ENCODE data around the gene METTL1.
"Not testable (repeated sequence)": the region's sequence is repeated elsewhere in the genome, so short reads cannot be mapped to it uniquely, and the experiment has no call there.

Gene METTL1

DNA sequence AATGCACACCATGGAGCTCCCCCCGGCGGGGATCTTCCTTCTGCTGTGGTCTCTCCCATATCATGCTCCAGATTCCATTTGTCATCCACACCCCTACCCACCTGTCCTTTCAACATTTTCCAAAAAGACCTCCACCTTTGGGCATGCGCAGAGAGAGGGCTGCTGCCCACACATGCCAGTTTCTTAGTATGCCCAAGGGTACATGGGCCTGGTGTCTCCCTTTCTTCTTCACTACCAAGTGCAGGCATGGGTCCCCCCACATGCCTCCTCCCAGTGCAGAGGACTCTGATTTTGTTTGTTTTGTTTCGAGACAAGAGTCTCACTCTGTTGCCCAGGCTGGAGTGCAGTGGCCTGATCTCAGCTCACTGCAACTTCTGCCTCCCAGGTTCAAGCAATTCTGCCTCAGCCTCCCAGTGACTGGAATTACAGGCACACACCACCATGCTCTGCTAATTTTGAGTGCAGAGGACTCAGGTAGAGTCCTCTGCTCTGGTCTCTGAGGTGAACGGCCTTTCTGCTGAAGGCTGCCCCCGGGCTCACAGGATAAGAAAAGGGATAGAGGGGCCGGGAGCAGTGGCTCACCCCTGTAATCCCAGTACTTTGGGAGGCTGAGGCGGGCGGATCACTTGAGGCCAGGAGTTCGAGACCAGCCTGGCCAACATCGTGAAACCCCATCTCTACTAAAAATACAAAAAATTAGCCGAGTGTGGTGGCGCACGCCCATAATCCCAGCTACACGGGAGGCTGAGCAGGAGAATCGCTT, 49.9 kb downstream of the METTL1 start:
- not testable (repeated sequence) for DNase-seq

DNA sequence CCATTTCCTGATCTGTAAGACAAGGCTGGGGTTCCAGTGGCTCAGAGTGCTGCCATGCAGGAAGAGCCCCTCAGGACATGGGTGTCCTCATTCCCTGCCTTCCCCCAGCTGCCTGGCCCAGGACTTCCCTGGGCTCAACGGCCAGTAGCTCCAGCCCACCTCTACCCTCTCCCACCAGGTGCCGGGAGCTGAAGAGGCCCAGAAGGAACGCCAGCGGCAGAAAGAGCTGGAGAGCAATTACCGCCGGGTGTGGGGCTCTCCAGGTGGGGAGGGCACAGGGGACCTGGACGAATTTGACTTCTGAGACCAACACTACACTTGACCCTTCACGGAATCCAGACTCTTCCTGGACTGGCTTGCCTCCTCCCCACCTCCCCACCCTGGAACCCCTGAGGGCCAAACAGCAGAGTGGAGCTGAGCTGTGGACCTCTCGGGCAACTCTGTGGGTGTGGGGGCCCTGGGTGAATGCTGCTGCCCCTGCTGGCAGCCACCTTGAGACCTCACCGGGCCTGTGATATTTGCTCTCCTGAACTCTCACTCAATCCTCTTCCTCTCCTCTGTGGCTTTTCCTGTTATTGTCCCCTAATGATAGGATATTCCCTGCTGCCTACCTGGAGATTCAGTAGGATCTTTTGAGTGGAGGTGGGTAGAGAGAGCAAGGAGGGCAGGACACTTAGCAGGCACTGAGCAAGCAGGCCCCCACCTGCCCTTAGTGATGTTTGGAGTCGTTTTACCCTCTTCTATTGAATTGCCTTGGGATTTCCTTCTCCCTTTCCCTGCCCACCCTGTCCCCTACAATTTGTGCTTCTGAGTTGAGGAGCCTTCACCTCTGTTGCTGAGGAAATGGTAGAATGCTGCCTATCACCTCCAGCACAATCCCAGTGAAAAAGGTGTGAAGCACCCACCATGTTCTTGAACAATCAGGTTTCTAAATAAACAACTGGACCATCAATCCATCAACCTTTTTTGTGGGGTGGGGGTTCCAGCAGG, 51.0 kb downstream of the METTL1 start:
- DNase-seq: no peak

DNA sequence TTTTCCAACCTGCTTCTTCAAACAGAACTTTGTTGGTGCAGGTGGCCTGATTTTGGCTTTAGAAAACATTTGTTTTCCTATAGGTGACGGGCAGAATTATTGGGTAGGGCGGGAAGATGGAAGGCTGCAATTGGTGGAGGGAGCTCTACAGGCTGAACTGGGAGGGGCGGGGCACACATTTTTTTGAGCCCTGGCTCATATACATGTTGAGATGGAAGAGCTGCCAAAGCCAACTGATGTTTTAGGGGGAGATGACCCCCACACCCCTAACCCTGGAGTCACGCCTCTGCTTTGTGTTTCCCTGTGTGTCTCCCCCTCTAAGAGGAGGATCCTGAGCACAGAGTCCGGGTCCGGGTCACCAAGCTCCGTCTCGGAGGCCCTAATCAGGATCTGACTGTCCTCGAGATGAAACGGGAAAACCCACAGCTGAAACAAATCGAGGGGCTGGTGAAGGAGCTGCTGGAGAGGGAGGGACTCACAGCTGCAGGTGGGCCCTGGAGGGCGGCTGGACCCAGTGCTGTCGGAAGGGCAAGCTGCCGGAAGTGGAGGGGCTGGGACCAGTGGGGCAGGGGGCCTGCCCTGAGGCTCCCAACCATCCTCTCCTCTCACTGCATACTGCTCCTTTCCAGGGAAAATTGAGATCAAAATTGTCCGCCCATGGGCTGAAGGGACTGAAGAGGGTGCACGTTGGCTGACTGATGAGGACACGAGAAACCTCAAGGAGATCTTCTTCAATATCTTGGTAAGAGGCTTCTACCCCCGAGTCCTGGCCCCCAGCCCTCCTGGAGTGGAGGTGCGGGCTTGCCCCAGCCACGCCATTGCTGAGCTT, 51.9 kb downstream of the METTL1 start:
- DNase-seq: no peak

DNA sequence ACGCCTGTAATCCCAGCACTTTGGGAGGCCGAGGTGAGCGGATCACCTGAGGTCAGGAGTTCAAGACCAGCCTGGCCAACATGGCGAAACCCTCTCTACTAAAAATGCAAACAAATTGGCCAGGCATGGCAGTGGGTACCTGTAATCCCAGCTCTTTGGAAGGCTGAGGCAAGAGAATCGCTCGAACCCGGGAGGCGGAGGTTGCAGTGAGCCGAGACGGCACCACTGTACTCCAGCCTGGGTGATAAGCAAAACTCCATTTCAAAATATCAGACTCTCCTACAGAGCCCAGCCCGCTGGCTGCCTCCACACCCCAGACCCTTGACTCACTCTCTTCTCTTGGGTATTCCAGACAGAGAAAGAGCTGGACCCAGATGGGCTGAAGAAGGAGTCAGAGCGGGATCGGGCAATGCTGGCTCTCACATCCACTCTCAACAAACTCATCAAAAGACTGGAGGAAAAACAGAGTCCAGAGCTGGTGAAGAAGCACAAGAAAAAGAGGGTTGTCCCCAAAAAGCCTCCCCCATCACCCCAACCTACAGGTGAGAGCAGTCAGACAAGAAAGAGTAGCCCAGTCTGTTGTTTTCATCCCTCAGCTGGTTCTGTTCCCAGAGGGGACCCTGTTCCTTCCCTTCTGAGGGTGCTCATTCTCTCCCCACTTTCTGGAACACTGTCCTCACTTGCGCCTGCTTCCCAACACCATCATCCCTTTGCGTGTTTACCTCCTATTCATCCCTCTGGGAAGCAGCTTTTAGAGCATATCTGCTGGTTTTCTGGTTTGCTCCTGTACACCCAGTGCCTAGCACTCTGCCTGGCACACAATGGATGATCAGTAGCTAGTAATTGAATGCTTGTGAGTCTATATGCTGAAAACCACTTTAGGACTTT, 53.0 kb downstream of the METTL1 start:
- DNase-seq: no peak
